ENCODE results near the gene NTN4. TPM values are rescaled to one million over a fixed set of nuclear protein-coding genes. Genes with fewer than 3 reads are reported as not detected.

Gene NTN4
- total and polyA plus RNA-seq, 10 of the 15 experiments (the other 5 are each of a cell fraction or from before 2014, with no cell fraction given) = 0.15 TPM; not detected in 9

DNA sequence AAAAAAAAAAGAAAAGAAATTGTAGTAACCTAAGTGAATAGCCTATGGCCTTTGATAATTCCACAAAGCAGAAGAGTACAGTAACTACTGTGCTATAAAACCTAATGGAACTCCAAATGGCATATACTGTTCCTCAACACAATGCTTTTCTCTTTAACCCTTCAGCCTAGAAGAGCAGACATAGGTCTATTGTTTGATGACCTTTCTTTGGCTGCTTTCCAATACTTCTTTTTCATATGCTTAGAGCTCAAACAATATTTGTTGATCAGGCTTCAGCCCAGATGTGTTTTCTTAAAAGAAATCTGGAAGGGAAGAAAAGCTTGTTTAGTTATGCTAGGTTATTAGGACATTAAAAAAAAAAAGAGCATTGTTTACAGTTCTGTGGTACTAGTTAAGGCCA is 116.4 kb downstream of the NTN4 start:
- no peaks in the 10 kb centered on the region for H3K79me2 ChIP-seq (ENCODE audit: control insufficient read depth, insufficient read depth, low read length)
- no peak overlapping the region for H3K4me2 ChIP-seq (ENCODE audit: control insufficient read depth, insufficient read depth)
- in situ Hi-C loops (cut with MboI) = no loop called here
- no peaks in the 10 kb centered on the region for H3K36me3 ChIP-seq (ENCODE audit: control insufficient read depth in 2 of 2, insufficient read depth in 2 of 2, low read length in 1 of 2)
- H3K27ac ChIP-seq (ENCODE audit: control insufficient read depth, insufficient read depth) = no peak overlapping the region
- no peak for ATAC-seq
- H3K4me3 ChIP-seq = no peak overlapping the region
- DNase-seq (ENCODE audit: low read depth, low spot score) = no peak
- H3K27me3 ChIP-seq (replicated peaks in 1 of 2; ENCODE audit: control insufficient read depth in 2 of 2, insufficient read depth in 2 of 2, low read length in 1 of 2) = no peaks in the 10 kb centered on the region
- TF ChIP-seq, protein P1, sequence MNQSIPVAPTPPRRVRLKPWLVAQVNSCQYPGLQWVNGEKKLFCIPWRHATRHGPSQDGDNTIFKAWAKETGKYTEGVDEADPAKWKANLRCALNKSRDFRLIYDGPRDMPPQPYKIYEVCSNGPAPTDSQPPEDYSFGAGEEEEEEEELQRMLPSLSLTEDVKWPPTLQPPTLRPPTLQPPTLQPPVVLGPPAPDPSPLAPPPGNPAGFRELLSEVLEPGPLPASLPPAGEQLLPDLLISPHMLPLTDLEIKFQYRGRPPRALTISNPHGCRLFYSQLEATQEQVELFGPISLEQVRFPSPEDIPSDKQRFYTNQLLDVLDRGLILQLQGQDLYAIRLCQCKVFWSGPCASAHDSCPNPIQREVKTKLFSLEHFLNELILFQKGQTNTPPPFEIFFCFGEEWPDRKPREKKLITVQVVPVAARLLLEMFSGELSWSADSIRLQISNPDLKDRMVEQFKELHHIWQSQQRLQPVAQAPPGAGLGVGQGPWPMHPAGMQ (IDR thresholded peaks at IDR 0.05; ENCODE audit: borderline replicate concordance) = no peak
- TF ChIP-seq RB1 (IDR thresholded peaks at IDR 0.05; ENCODE audit: borderline replicate concordance) = no peak
- no peak for TF ChIP-seq NR2F1 (conservative IDR thresholded peaks at IDR 0.05)
- no peak for TF ChIP-seq ATF7 (IDR thresholded peaks at IDR 0.05; ENCODE audit: low read depth)
- TF ChIP-seq, protein P2, sequence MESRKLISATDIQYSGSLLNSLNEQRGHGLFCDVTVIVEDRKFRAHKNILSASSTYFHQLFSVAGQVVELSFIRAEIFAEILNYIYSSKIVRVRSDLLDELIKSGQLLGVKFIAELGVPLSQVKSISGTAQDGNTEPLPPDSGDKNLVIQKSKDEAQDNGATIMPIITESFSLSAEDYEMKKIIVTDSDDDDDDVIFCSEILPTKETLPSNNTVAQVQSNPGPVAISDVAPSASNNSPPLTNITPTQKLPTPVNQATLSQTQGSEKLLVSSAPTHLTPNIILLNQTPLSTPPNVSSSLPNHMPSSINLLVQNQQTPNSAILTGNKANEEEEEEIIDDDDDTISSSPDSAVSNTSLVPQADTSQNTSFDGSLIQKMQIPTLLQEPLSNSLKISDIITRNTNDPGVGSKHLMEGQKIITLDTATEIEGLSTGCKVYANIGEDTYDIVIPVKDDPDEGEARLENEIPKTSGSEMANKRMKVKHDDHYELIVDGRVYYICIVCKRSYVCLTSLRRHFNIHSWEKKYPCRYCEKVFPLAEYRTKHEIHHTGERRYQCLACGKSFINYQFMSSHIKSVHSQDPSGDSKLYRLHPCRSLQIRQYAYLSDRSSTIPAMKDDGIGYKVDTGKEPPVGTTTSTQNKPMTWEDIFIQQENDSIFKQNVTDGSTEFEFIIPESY (IDR thresholded peaks at IDR 0.05) = no peak
- TF ChIP-seq MYC (IDR thresholded peaks at IDR 0.05; ENCODE audit: insufficient read depth, insufficient read length, insufficient replicate concordance, low read length, severe bottlenecking) = no peak
- TF ChIP-seq TCF12 (IDR thresholded peaks at IDR 0.05; ENCODE audit: low read depth, low read length) = no peak
- TF ChIP-seq CHD4 (IDR thresholded peaks at IDR 0.05) = no peak
- BruUV-seq (replicated peaks) = no TSS peak
- no peaks in the 10 kb centered on the region for H3K9me3 ChIP-seq (replicated peaks; ENCODE audit: control insufficient read depth, insufficient read depth, low read length)
- H4K20me1 ChIP-seq (ENCODE audit: control insufficient read depth, insufficient read depth) = no peaks in the 10 kb centered on the region
- FAIRE-seq = no peak
- RAD21 ChIA-PET (ENCODE audit: unreplicated experiment) = no interaction called here
- H3K4me1 ChIP-seq (ENCODE audit: control insufficient read depth, insufficient read depth, low read length) = no peaks in the 10 kb centered on the region
- intact Hi-C loops (cut with micrococcal nuclease; ENCODE audit: unreplicated experiment) = no loop called here
- SMC1A ChIA-PET (ENCODE audit: uncharacterized antibody, unreplicated experiment) = interaction anchor here (1.1 kb wide), 1 partner anchor 10 kb away, joined by 3 read pairs; no protein-coding TSS in a partner anchor
- H2AFZ ChIP-seq (ENCODE audit: control insufficient read depth, low read depth, low read length) = no peak overlapping the region
- H3K9ac ChIP-seq (ENCODE audit: control insufficient read depth, insufficient read depth, low read length) = no peak overlapping the region
- POLR2A ChIA-PET = no interaction called here
- CTCF ChIA-PET = no interaction called here
